Measurements from ENCODE around the gene ABCA1. TPM values are rescaled to one million over a fixed set of nuclear protein-coding genes. Genes with fewer than 3 reads are reported as not detected.

ABCA1 gene
- polyA plus RNA-seq, 3 donors, result 2.0 to 5.1 (median 2.7) TPM

DNA sequence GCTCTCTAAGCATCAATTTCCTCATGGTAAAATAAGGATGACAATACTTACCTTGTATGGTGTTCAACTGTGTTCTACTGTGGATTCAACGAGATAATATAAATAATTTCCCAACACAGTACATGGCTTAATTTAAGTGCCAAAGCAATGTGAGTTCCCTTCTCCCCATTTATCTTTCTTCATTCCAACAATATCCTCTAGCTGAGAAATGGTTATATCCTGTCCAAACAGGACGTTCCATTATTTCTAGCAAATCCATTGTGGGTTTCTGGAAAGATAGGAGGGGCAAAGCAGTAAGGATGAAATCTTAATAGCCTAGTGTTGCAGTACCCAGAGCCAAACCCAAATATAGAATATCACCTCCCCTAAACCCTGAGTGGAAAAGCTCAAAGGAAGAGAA is 22.0 kb downstream of the ABCA1 start:
- WGBS (ENCODE audit: insufficient coverage), result no CpG with 5 or more reads among the region's 2 CpGs
- H3K27me3 Mint-ChIP-seq (ENCODE audit: low read depth in 3 of 3), result no peaks in the 10 kb centered on the region
- Histone ChIP-seq H3K27me3 (ENCODE audit: control insufficient read depth in 2 of 2, insufficient read depth in 2 of 2, low read length in 2 of 2) (no peaks in the 10 kb centered on the region), H3K27ac (ENCODE audit: low read depth in 1 of 2, low read length in 2 of 2) (no peak overlapping the region), H3K79me2 (ENCODE audit: insufficient read depth, low read length) (peaks cover 4% of the 10 kb centered on the region), H3K9me3 (replicated peaks in 1 of 2; ENCODE audit: control insufficient read depth in 1 of 2, insufficient read depth in 1 of 2, low read length in 2 of 2) (no peaks in the 10 kb centered on the region), H3K4me1 (ENCODE audit: control insufficient read depth in 1 of 2, insufficient read depth in 2 of 2, low read length in 2 of 2) (peaks cover 15 to 19% of the 10 kb centered on the region in 2 donors), H3K4me2 (replicated peaks; ENCODE audit: extremely low read depth, low read length, poor library complexity, severe bottlenecking) (no peak overlapping the region), H4K20me1 (ENCODE audit: insufficient read depth, low read length) (peaks cover 83% of the 10 kb centered on the region), H3K9ac (ENCODE audit: insufficient read depth, low read length, poor library complexity, severe bottlenecking) (no peak overlapping the region), H2AFZ (ENCODE audit: insufficient read depth, low read depth, low read length, poor library complexity, severe bottlenecking) (no peak overlapping the region), H3K4me3 (replicated peaks in 1 of 3; ENCODE audit: low read depth in 2 of 3, low read length in 3 of 3) (no peak overlapping the region), H3K36me3 (replicated peaks in 1 of 2; ENCODE audit: control insufficient read depth in 1 of 2, insufficient read depth in 2 of 2, low read length in 2 of 2) (peaks cover 0 to 4% of the 10 kb centered on the region in 2 donors)
- no peak overlapping the region for H3K4me3 Mint-ChIP-seq
- H3K9me3 Mint-ChIP-seq, result no peaks in the 10 kb centered on the region
- peaks cover 19 to 21% of the 10 kb centered on the region in 2 donors for H3K36me3 Mint-ChIP-seq
- TF ChIP-seq, protein P1, sequence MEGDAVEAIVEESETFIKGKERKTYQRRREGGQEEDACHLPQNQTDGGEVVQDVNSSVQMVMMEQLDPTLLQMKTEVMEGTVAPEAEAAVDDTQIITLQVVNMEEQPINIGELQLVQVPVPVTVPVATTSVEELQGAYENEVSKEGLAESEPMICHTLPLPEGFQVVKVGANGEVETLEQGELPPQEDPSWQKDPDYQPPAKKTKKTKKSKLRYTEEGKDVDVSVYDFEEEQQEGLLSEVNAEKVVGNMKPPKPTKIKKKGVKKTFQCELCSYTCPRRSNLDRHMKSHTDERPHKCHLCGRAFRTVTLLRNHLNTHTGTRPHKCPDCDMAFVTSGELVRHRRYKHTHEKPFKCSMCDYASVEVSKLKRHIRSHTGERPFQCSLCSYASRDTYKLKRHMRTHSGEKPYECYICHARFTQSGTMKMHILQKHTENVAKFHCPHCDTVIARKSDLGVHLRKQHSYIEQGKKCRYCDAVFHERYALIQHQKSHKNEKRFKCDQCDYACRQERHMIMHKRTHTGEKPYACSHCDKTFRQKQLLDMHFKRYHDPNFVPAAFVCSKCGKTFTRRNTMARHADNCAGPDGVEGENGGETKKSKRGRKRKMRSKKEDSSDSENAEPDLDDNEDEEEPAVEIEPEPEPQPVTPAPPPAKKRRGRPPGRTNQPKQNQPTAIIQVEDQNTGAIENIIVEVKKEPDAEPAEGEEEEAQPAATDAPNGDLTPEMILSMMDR (IDR thresholded peaks at IDR 0.05), result no peak
- intact Hi-C loops (cut with micrococcal nuclease), result no loop called here
- no peak for DNase-seq
- peaks cover 29% of the 10 kb centered on the region for H3K4me1 Mint-ChIP-seq
- H3K27ac Mint-ChIP-seq, result peak overlapping the region in 1 of 7 donors; percentile 53

DNA sequence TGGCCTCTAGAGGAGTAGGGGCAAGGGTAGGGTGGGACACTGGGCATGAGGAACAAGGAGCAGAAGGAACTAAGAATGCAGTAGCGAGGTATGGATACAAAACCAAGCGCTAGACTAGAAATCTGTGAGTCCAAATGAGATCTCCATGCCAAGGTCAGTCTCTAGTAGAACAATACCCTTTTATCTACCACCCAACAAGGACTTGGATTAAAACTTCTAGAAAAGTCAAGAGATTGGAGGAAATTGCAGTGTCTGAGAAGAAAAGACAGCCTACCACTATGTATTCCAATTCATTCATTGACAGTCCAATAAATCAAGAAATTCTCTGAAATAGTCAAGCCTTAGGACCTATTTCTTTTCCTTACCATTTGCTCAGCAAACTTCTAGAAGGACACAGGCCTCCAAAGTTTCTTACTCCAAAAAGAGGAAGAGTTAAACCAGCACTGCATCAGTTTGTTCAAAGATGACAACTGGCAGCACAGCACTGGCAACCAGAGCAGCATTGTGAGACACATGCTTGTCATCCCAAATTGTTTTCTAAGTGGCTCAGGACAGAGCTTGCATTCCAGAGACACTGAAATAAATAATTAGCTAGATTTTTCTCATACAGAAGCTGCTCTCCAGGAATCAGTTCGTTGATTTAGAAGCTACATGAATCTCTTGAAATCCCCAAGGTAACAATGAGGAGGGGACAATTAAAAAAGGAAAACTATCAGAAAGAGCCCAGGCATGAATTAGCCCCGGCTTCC is 22.6 kb downstream of the ABCA1 start:
- no peaks in the 10 kb centered on the region for H3K9me3 Mint-ChIP-seq
- Histone ChIP-seq H3K9ac (ENCODE audit: insufficient read depth, low read length, poor library complexity, severe bottlenecking) (no peak overlapping the region), H3K79me2 (ENCODE audit: insufficient read depth, low read length) (peaks cover 2% of the 10 kb centered on the region), H3K4me3 (replicated peaks in 1 of 3; ENCODE audit: low read depth in 2 of 3, low read length in 3 of 3) (no peak overlapping the region), H3K36me3 (replicated peaks in 1 of 2; ENCODE audit: control insufficient read depth in 1 of 2, insufficient read depth in 2 of 2, low read length in 2 of 2) (peaks cover 0 to 4% of the 10 kb centered on the region in 2 donors), H3K27me3 (ENCODE audit: control insufficient read depth in 2 of 2, insufficient read depth in 2 of 2, low read length in 2 of 2) (no peaks in the 10 kb centered on the region), H3K9me3 (replicated peaks in 1 of 2; ENCODE audit: control insufficient read depth in 1 of 2, insufficient read depth in 1 of 2, low read length in 2 of 2) (no peaks in the 10 kb centered on the region), H3K27ac (ENCODE audit: low read depth in 1 of 2, low read length in 2 of 2) (no peak overlapping the region), H4K20me1 (ENCODE audit: insufficient read depth, low read length) (peaks cover 81% of the 10 kb centered on the region), H3K4me1 (ENCODE audit: control insufficient read depth in 1 of 2, insufficient read depth in 2 of 2, low read length in 2 of 2) (peaks cover 12 to 18% of the 10 kb centered on the region in 2 donors), H2AFZ (ENCODE audit: insufficient read depth, low read depth, low read length, poor library complexity, severe bottlenecking) (no peak overlapping the region), H3K4me2 (replicated peaks; ENCODE audit: extremely low read depth, low read length, poor library complexity, severe bottlenecking) (no peak overlapping the region)
- H3K4me1 Mint-ChIP-seq, result peaks cover 30% of the 10 kb centered on the region
- H3K27me3 Mint-ChIP-seq (ENCODE audit: low read depth in 3 of 3), result no peaks in the 10 kb centered on the region
- intact Hi-C loops (cut with micrococcal nuclease), result no loop called here
- H3K4me3 Mint-ChIP-seq, result no peak overlapping the region
- TF ChIP-seq, protein P1 (IDR thresholded peaks at IDR 0.05), result no peak
- no peak for DNase-seq
- WGBS (ENCODE audit: insufficient coverage), result no CpG with 5 or more reads among the region's 4 CpGs
- H3K27ac Mint-ChIP-seq, result peak overlapping the region in 1 of 7 donors; percentile 53
- H3K36me3 Mint-ChIP-seq, result peaks cover 23 to 26% of the 10 kb centered on the region in 2 donors

Data from CD14-positive monocyte (primary cell).